IPS-15b (cell line): ENCODE results near the gene HERC5.
"Not testable (repeated sequence)": the region's sequence is repeated elsewhere in the genome, so short reads cannot be mapped to it uniquely, and the experiment has no call there.

Source experiments
- H3K27me3 ChIP-seq: one replicate; pipeline ENCODE4 v1.6.1; 2013; ENCODE audit warnings: low read length; ENCODE audit not compliant: control insufficient read depth, insufficient read depth
- H3K36me3 ChIP-seq: one replicate; pipeline ENCODE4 v1.6.1; 2013; ENCODE audit warnings: low read length; ENCODE audit not compliant: control insufficient read depth, insufficient read depth
- H3K4me1 ChIP-seq: one replicate; pipeline ENCODE4 v1.6.1; 2013; ENCODE audit warnings: mild to moderate bottlenecking, low read length; ENCODE audit not compliant: control insufficient read depth, insufficient read depth
- H3K4me3 ChIP-seq: one replicate; pipeline ENCODE4 v1.5.1; 2013; ENCODE audit warnings: low read depth, low read length
- H3K9ac ChIP-seq: one replicate; pipeline ENCODE4 v1.6.1; 2013; ENCODE audit warnings: low read depth, mild to moderate bottlenecking, low read length
- H3K9me3 ChIP-seq: one replicate; pipeline ENCODE4 v1.6.1; 2013; ENCODE audit warnings: mild to moderate bottlenecking, low read length; ENCODE audit not compliant: control insufficient read depth, insufficient read depth

The HERC5 gene

GRCh38 chr4:88435987-88436693, 20.8 kb upstream of the HERC5 start:
- H3K36me3 ChIP-seq, result no peaks in the 10 kb centered on the region
- peaks cover 3% of the 10 kb centered on the region for H3K4me1 ChIP-seq
- no peaks in the 10 kb centered on the region for H3K9me3 ChIP-seq
- H3K27me3 ChIP-seq, result no peaks in the 10 kb centered on the region
- H3K4me3 ChIP-seq, result no peak overlapping the region
- no peak overlapping the region for H3K9ac ChIP-seq

- H3K9ac ChIP-seq, H3K9me3 ChIP-seq, H3K27me3 ChIP-seq, H3K4me1 ChIP-seq, H3K36me3 ChIP-seq, H3K4me3 ChIP-seq: not testable (repeated sequence)
Observed at GRCh38 chr4:88437873-88438272, 19.0 kb upstream of the HERC5 start.

GRCh38 chr4:88439161-88439760, 17.7 kb upstream of the HERC5 start:
- Histone ChIP-seq H3K36me3 (peaks cover 5% of the 10 kb centered on the region), H3K27me3 (no peaks in the 10 kb centered on the region), H3K9me3 (peaks cover 5% of the 10 kb centered on the region), H3K4me1 (peaks cover 15% of the 10 kb centered on the region), H3K9ac (no peak overlapping the region), H3K4me3 (no peak overlapping the region)

GRCh38 chr4:88440146-88440545, 16.8 kb upstream of the HERC5 start:
- H3K4me1 ChIP-seq, result peaks cover 15% of the 10 kb centered on the region
- H3K9me3 ChIP-seq, result peaks cover 5% of the 10 kb centered on the region
- H3K36me3 ChIP-seq, result peaks cover 5% of the 10 kb centered on the region
- no peak overlapping the region for H3K4me3 ChIP-seq
- H3K9ac ChIP-seq, result no peak overlapping the region
- no peaks in the 10 kb centered on the region for H3K27me3 ChIP-seq

GRCh38 chr4:88441696-88442095, 15.2 kb upstream of the HERC5 start:
- Histone ChIP-seq H3K9me3 (peaks cover 5% of the 10 kb centered on the region), H3K9ac (no peak overlapping the region), H3K36me3 (peaks cover 5% of the 10 kb centered on the region), H3K4me1 (peaks cover 15% of the 10 kb centered on the region), H3K27me3 (no peaks in the 10 kb centered on the region), H3K4me3 (no peak overlapping the region)

- Histone ChIP-seq H3K36me3 (peaks cover 5% of the 10 kb centered on the region), H3K9ac (no peak overlapping the region), H3K9me3 (peaks cover 5% of the 10 kb centered on the region), H3K27me3 (no peaks in the 10 kb centered on the region), H3K4me1 (peaks cover 17% of the 10 kb centered on the region), H3K4me3 (no peak overlapping the region)
Observed at GRCh38 chr4:88442689-88443191, 14.2 kb upstream of the HERC5 start.

- Histone ChIP-seq H3K27me3 (no peaks in the 10 kb centered on the region), H3K36me3 (peaks cover 5% of the 10 kb centered on the region), H3K4me1 (peaks cover 17% of the 10 kb centered on the region)
Observed at GRCh38 chr4:88443486-88443885, 13.4 kb upstream of the HERC5 start.

GRCh38 chr4:88445252-88445651, 11.7 kb upstream of the HERC5 start:
- Histone ChIP-seq H3K9me3 (peaks cover 5% of the 10 kb centered on the region), H3K4me1 (peaks cover 14% of the 10 kb centered on the region), H3K27me3 (no peaks in the 10 kb centered on the region)

More at GRCh38 chr4:88443486-88443885, 13.4 kb upstream of the HERC5 start:
- Histone ChIP-seq H3K9ac (no peak overlapping the region), H3K9me3 (peaks cover 5% of the 10 kb centered on the region), H3K4me3 (no peak overlapping the region)

GRCh38 chr4:88446124-88446523, 10.8 kb upstream of the HERC5 start:
- Histone ChIP-seq H3K27me3 (no peaks in the 10 kb centered on the region), H3K4me3 (no peak overlapping the region), H3K36me3 (peaks cover 5% of the 10 kb centered on the region)

More at GRCh38 chr4:88445252-88445651, 11.7 kb upstream of the HERC5 start:
- Histone ChIP-seq H3K4me3 (no peak overlapping the region), H3K36me3 (peaks cover 5% of the 10 kb centered on the region), H3K9ac (no peak overlapping the region)

GRCh38 chr4:88447371-88448095, 9.4 kb upstream of the HERC5 start:
- H3K27me3 ChIP-seq, result no peaks in the 10 kb centered on the region
- H3K9ac ChIP-seq, result no peak overlapping the region
- H3K9me3 ChIP-seq, result peaks cover 3% of the 10 kb centered on the region
- peaks cover 14% of the 10 kb centered on the region for H3K4me1 ChIP-seq
- H3K4me3 ChIP-seq, result no peak overlapping the region
- H3K36me3 ChIP-seq, result peaks cover 5% of the 10 kb centered on the region

More at GRCh38 chr4:88446124-88446523, 10.8 kb upstream of the HERC5 start:
- peaks cover 5% of the 10 kb centered on the region for H3K9me3 ChIP-seq
- peaks cover 14% of the 10 kb centered on the region for H3K4me1 ChIP-seq
- no peak overlapping the region for H3K9ac ChIP-seq

GRCh38 chr4:88448211-88448765, 8.6 kb upstream of the HERC5 start:
- not testable (repeated sequence) for H3K9ac ChIP-seq, H3K27me3 ChIP-seq, H3K9me3 ChIP-seq, H3K4me3 ChIP-seq, H3K36me3 ChIP-seq
- H3K4me1 ChIP-seq, result peaks cover 11% of the 10 kb centered on the region
